ENCODE results near the gene BCKDHA.
"Not testable (repeated sequence)": the region's sequence is repeated elsewhere in the genome, so short reads cannot be mapped to it uniquely, and the experiment has no call there.

BCKDHA gene

GRCh38 chr19:41402010-41402409, 4.4 kb downstream of the BCKDHA start:
- Histone ChIP-seq H3K27me3 (no peaks in the 10 kb centered on the region), H3K9me3 (no peaks in the 10 kb centered on the region), H3K36me3 (no peaks in the 10 kb centered on the region), H3K27ac (no peak overlapping the region), H3K4me3 (ENCODE audit: low read depth in 1 of 2, low read length in 1 of 2) (no peak overlapping the region), H3K4me1 (ENCODE audit: control insufficient read depth in 1 of 2, insufficient read depth in 1 of 2, low read depth in 1 of 2, low read length in 1 of 2) (peaks cover 34 to 35% of the 10 kb centered on the region in 2 experiments)
- TF ChIP-seq CTCF (IDR thresholded peaks at IDR 0.05): no peak

DNA sequence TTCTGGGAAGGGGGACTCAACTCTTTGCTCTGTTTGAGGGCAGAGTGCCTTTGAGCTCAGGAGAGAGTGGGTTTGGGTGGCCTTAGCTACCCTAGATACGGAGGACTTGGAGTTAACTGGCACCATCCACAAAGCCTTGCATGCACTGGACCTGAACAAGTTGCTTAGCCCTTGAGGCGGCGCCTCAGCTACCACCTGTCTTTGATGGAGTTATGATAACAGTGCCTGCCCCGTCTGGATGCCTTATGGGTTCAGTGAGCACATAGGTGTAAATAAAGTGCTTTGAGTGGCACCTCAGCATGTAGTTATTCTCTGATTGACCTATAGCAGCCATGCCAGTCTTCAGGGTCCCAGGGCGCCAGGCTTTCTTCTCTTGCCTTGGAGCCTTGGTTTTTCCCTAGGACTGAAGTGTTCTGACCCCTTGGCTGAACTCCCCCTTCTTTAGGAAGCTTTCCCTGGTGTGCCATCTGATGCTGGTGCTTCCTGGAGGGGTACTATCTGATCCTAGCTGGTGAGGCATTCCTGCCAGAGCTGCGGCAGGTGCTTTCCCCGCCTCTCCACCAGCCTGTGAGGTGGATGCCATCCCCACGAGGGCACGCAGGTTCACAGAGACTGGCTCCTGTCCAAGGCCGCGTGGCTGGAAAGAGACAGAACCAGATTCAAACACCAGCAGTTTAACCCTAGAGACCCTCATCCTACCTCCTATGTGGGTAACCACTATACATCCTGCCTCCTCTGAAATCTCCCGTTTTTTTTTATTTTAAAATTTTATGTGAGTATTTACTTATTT, 5.8 kb downstream of the BCKDHA start:
- Histone ChIP-seq H3K36me3 (no peaks in the 10 kb centered on the region), H3K4me3 (ENCODE audit: low read depth in 1 of 2, low read length in 1 of 2) (no peak overlapping the region), H3K27me3 (no peaks in the 10 kb centered on the region), H3K9me3 (no peaks in the 10 kb centered on the region), H3K27ac (no peak overlapping the region), H3K4me1 (ENCODE audit: control insufficient read depth in 1 of 2, insufficient read depth in 1 of 2, low read depth in 1 of 2, low read length in 1 of 2) (peaks cover 34 to 38% of the 10 kb centered on the region in 2 experiments)
- no peak for TF ChIP-seq CTCF (IDR thresholded peaks at IDR 0.05)

GRCh38 chr19:41405776-41406175, 8.2 kb downstream of the BCKDHA start:
- Histone ChIP-seq H3K4me1 (ENCODE audit: control insufficient read depth in 1 of 2, insufficient read depth in 1 of 2, low read depth in 1 of 2, low read length in 1 of 2) (peaks cover 52 to 53% of the 10 kb centered on the region in 2 experiments), H3K9me3 (no peaks in the 10 kb centered on the region), H3K27me3 (no peaks in the 10 kb centered on the region), H3K27ac (peak overlapping the region; percentile 94), H3K36me3 (no peaks in the 10 kb centered on the region), H3K4me3 (ENCODE audit: low read depth in 1 of 2, low read length in 1 of 2) (no peak overlapping the region)
- TF ChIP-seq CTCF (IDR thresholded peaks at IDR 0.05): no peak

GRCh38 chr19:41407271-41407670, 9.7 kb downstream of the BCKDHA start:
- peak; percentile 30 for TF ChIP-seq CTCF (IDR thresholded peaks at IDR 0.05)
- Histone ChIP-seq H3K4me3 (ENCODE audit: low read depth in 1 of 2, low read length in 1 of 2) (peak overlapping the region in 1 of 2 experiments; percentile 21), H3K36me3 (no peaks in the 10 kb centered on the region), H3K27me3 (no peaks in the 10 kb centered on the region), H3K27ac (peak overlapping the region; percentile 94), H3K9me3 (no peaks in the 10 kb centered on the region), H3K4me1 (ENCODE audit: control insufficient read depth in 1 of 2, insufficient read depth in 1 of 2, low read depth in 1 of 2, low read length in 1 of 2) (peaks cover 66 to 67% of the 10 kb centered on the region in 2 experiments)

DNA sequence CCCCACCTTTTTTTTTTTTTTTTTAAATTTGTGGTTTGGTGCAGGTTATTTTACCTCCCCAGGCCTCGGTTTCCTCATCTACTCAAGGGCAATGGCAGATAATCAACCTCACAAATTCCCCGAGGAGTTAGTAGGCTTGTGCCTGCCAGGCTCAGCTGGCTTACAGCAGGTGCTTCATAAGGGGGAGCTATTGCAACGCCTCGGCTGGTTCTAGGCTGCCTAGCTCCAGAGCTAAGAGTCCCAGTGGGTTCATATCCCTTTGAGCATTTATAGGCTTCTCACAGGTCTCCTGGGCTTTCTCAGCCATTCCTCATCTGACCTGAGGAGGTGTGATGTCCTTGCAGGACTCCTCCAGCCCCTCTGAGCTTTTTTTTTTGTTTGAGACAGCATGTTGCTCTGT, 10.6 kb downstream of the BCKDHA start:
- Histone ChIP-seq H3K27ac (peak overlapping the region; percentile 94), H3K4me3 (ENCODE audit: low read depth in 1 of 2, low read length in 1 of 2) (no peak overlapping the region), H3K36me3 (no peaks in the 10 kb centered on the region), H3K9me3 (no peaks in the 10 kb centered on the region), H3K27me3 (no peaks in the 10 kb centered on the region), H3K4me1 (ENCODE audit: control insufficient read depth in 1 of 2, insufficient read depth in 1 of 2, low read depth in 1 of 2, low read length in 1 of 2) (peaks cover 75 to 76% of the 10 kb centered on the region in 2 experiments)
- TF ChIP-seq CTCF (IDR thresholded peaks at IDR 0.05): no peak

GRCh38 chr19:41408846-41409245, 11.2 kb downstream of the BCKDHA start:
- peaks cover 80 to 82% of the 10 kb centered on the region in 2 experiments for H3K4me1 ChIP-seq (ENCODE audit: control insufficient read depth in 1 of 2, insufficient read depth in 1 of 2, low read depth in 1 of 2, low read length in 1 of 2)
- H3K27me3 ChIP-seq, H3K9me3 ChIP-seq, H3K36me3 ChIP-seq: not testable (repeated sequence)
- peak overlapping the region; percentile 94 for H3K27ac ChIP-seq
- peak overlapping the region in 1 of 2 experiments; percentile 13 for H3K4me3 ChIP-seq (ENCODE audit: low read depth in 1 of 2, low read length in 1 of 2)

Measured in neutrophil (primary cell).